ENCODE measurements around the gene SEZ6L2.

DNA sequence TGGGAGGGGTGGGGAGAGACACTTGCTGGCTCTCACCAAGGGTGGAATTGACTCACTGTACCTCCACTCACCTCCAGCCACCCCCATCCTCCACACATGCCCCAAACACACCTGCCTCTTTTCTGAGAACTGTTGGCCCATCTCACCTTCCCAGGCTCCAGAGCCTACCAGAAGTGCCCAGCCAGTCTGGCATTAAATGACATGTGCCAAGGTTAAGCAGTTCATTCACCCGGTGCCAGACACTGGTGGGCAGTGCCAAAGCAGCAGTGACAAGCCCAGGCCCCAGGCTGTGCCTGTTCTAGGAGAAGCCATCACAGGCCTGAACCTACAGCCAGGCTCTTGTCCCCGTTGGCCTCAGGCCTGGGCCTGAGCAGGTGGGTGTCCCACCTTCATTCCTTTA, 67.9 kb downstream of the SEZ6L2 start:
- TF ChIP-seq, protein P1, sequence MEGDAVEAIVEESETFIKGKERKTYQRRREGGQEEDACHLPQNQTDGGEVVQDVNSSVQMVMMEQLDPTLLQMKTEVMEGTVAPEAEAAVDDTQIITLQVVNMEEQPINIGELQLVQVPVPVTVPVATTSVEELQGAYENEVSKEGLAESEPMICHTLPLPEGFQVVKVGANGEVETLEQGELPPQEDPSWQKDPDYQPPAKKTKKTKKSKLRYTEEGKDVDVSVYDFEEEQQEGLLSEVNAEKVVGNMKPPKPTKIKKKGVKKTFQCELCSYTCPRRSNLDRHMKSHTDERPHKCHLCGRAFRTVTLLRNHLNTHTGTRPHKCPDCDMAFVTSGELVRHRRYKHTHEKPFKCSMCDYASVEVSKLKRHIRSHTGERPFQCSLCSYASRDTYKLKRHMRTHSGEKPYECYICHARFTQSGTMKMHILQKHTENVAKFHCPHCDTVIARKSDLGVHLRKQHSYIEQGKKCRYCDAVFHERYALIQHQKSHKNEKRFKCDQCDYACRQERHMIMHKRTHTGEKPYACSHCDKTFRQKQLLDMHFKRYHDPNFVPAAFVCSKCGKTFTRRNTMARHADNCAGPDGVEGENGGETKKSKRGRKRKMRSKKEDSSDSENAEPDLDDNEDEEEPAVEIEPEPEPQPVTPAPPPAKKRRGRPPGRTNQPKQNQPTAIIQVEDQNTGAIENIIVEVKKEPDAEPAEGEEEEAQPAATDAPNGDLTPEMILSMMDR (conservative IDR thresholded peaks at IDR 0.05; ENCODE audit: low read length) = no peak
- TF ChIP-seq EZH2phosphoT487 (IDR thresholded peaks at IDR 0.05; ENCODE audit: borderline replicate concordance) = no peak

Data from Loucy (cell line).